HG03097 (cell line): Measurements from ENCODE around the gene SOX15.
A peak's percentile ranks its signal among the peaks of the same experiment; 100 is the strongest.
"Not testable (repeated sequence)": the region's sequence is repeated elsewhere in the genome, so short reads cannot be mapped to it uniquely, and the experiment has no call there.

Experiments used
- ATAC-seq: cut with Tn5 transposase; IDR thresholded peaks from one replicate; pipeline ENCODE4 v1.9.1; 2021; ENCODE audit not compliant: unreplicated experiment, low FRiP score

SOX15 gene

DNA sequence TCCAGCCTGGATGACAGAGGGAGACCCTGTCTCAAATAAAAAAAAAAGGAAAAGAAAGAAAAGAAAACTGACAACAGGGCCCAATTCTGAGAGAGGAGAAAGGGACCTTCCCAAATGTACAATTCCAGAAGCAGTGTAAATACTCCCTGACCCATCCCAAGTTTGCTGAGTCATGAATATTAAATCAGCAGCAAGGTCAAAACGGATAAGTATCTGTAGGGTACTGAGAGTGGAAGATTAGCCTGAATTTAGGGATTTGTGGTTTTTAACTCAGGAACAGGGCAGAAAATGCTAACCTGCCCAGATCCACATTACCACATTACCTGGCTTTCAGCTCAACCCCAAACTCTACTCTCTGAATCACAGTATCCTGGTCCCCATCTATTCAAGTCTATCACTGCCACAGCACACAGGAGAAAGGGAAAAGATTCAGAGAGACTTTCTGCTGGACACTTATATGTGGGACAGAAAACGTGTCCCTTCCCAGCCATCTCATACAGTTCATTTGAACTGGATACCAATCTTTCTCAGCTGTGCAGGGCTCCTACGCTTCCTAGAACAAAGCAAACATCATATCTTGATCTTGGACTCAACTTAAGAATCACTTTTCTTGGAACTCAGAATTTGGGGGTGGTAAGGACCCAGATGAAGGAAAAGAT, 21.9 kb upstream of the SOX15 start:
- no peak for ATAC-seq

DNA sequence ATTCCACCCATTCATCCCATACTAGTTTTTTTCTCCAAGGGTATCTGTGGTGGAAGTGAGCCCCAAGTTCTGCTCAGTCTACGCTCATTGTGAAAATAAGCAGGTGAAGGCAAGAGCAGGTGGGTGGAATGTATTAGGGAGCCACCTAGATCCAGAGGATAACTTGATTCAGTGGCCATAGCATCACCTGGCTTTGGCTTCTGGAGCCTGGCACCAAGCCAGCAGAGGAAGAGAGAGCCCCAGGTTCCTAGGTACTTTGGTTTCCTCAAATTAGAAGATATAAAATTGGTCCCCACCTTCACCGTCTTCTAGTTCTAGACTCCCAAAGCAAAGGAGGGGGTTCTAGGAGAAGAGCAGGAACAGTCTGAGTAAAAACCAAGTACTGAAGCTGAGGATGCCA, 20.7 kb upstream of the SOX15 start:
- ATAC-seq, result no peak

DNA sequence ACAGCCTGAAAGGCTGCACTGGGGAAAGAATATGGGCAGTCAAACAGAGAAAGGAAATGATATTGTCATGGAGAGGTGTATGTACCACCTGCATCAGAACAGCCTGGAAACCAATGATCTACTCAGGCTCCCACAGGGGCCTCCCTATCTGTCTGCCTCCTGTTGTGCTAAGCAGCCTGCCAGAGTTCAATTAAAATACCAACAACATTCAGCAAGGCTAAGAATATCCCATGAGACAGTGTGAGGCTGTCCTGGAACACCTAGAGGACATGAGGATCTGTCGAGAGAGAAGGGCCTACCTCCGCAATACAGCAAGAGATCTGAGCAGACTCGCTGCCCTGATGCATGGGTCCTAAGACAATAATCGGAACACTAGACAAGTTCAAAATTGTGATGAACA, 16.4 kb upstream of the SOX15 start:
- no peak for ATAC-seq

DNA sequence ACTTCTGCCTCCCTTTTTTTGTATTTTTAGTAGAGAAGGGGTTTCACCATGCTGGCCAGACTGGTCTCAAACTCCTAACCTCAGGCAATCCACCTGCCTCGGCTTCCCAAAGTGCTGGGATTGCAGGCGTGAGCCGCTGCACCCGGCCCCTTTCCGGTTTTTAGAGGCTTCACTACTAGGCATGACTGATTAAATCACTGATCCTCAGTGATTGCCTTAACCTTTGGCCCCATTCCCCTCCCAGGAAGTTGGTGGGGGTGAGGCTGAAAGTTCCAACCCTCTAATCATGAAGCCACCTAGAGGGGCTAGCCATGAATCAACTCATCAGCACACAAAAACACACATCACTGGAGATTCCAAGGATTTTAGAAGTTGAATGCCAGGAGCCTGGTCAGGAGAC, 7.7 kb upstream of the SOX15 start:
- not testable (repeated sequence) for ATAC-seq

DNA sequence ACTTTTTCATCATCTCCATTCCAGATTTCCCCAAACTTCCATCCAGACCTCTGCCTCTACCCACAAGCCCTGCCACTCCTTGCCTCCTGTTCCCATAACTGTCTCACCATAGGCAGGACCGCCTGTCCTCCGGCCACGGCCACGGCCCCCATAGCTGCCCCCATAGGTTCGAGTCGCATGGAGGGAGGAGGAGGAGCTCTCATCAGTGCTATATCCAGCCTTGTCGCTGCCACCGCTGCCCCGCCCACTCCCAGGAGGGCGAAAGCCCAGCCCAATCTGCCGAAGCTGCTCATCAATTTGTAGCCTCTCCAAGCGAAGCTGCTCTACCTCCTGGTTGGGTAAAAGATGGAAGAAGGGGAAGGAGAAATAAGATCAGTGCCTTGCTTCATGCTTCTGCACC, 3.4 kb upstream of the SOX15 start:
- ATAC-seq, result no peak

DNA sequence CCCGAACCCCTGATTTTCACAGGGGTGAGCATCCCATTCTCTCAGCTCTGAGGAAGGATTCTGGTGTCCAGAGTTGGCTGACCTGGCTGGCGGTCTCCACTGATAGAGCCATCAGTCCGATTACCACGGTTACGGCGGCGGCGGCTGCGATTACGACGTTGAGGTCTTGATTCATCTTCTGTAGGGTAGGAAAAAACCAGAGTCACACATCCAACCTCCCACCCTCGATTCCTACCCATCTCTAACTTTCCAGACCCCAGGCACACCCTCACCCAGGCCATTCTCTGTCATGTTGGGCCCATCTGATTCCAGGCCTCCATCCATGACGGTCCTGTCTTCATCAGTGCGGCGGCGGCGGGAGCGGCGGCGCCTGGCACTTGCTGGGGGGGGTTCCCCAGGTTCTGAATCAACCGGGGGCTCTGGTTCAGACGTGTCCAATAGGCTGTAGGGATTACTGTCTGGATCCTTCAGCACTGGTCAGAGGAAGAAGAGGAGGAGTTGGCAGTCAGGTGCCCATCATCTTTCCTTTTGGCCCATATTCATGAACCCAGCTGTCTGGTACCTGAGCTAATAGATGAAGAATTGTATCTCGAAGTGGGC, 2.6 kb upstream of the SOX15 start:
- no peak for ATAC-seq

DNA sequence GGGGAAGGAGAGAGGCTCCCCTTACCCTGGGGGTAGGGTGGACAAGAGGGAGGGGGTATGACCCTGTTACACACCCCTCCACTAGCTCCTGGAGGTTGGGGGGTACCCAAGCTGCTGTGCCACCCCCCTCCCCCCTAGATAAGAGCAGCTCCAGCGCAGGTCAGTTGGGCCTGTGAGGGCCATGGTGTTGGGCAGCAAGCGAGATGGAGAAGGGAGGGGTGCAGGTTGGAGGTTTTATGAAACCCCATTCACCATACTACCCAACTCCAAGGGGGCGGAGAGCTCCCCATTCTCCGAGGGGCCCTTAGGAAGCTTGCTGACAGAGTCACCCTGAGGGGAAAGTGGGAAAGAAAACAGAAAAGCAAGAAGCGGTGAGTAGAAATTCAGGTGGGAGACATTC, 1.7 kb upstream of the SOX15 start:
- ATAC-seq, result no peak

DNA sequence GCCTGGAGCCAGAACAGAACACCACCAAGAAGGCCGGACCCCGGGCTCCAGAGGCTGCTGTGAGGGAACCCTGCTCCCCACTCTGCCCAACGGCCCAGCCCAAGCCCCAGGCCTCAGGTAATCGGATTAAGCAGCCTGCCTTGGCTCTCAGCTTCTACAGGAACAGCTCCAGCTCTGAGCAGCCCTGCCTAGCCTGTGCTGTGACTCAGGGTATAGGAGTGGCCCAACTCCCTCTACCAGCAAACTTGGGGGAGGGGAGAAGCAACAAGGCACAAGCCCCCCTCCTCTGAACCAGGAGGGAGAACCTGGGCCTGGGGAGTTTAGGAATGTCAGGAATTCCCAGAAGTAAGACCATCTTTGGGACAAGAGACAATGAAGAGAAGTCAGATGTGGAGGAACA, 849 bp upstream of the SOX15 start:
- no peak for ATAC-seq

DNA sequence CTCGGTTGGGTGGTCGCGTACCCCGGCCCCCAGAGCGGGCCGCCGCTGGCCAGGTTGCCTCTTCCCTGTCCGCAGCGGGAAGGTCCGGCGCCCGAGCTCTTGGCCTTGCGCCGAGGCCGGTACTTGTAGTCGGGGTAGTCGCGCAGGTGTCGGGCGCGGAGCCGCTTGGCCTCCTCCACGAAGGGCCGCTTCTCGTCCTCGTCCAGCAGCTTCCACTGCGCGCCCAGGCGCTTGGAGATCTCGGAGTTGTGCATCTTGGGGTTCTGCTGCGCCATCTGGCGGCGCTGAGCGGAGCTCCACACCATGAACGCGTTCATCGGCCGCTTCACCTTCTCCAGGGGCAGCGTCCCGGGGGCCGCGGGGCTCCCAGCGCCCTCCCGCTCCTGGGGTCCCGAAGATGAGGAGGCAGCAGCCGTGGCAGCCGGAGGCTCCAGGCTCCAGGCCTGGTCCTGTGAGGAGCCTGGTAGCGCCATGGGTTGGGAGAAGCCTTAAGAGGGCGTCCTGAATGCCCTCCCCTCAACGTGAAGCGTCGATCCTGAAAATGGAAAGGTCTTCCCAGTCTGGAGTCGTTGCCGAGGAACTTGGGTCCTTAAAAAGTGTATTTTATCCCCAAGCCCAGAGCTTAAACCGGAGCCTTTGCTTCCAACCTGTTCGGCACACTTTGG, 558 bp downstream of the SOX15 start:
- no peak for ATAC-seq

DNA sequence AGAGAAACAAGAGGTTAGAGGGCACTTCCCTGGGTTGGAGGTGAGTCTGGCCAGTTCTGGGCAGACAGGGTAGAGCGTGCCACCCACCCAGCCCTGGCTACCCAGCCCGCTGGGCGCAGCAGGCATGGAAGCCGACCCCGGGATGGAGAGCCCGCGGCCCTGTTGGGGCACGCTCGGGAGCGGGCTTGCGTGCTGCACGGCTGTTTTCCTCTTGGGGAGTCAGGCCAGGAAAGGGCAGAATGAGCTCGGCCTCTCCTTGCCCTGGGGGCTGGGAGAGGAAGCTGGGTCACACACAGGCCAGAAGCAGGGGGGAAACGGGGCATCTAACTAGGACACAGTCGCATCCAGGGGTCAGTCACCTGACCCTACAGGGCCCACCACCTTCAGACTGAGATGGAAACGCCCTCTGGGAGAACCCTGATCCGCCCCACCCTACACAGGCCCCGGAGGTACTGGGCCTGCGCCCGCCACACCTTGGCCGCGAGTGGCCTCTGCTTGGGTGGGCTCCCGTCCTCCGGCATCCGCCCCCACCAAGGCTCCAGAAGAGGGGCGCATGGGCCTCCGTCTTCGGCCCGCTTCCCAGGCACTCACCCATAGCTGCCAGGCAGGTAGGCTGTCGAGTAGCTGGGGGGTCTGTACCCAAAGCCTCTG, 1.2 kb downstream of the SOX15 start:
- ATAC-seq, result no peak

DNA sequence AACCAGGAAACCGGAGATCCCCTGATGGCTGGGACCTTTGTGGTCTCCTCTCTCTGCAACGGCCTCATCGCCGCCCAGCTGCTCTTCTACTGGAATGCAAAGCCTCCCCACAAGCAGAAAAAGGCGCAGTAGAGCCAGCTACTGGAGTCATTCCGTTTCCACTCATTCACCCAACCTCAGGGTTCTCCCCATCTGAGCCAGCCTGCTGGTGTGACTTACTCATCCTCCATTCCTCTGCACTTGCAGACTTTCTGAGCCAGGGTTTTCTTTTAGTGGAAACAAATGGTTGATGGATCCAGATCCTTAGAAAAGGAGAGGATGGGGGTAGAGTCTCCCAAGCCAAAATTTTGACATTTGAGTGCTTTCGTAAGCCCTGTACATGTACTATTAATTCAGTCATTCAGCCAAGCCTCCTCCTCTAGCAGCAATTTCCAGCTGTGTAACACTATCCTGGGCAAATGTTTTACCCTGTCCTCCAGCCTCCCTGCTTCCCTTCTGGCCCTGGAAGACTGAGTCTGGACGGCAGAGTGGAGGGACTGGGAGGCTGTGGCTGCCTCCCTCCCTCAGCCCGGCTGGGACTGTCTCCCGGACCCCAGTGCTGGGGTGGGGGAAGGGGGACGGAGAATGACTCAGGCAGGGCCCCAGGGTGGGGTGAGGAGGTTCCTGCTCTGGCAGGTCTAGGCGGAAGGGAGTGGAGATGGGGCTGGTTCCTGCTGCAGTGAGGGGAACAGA, 2.3 kb downstream of the SOX15 start:
- no peak for ATAC-seq

DNA sequence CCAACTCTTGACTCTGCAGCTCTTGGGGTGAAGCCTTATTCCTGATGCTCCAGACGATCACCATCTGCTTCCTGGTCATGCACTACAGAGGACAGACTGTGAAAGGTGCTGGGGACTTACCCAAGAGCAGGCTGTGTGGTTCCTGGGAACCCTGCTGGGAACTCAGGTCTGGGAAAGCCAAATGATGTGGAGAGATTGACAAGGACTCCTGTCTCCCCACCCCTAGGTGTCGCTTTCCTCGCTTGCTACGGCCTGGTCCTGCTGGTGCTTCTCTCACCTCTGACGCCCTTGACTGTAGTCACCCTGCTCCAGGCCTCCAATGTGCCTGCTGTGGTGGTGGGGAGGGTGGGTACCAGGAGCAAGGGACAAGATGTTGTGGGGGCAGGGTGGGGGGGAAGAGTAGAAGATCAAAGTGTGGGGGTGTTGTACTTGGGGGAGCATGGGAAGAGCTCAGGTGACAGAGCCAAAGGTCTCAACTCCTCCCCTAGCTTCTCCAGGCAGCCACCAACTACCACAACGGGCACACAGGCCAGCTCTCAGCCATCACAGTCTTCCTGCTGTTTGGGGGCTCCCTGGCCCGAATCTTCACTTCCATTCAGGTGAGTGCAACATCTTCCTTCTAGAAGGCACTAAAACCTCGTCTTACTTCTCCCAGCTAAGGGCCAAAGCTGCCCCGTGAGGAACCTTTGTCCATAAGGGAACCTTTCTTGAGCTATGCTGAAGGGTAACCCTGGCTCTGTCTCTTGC, 3.0 kb downstream of the SOX15 start:
- no peak for ATAC-seq

DNA sequence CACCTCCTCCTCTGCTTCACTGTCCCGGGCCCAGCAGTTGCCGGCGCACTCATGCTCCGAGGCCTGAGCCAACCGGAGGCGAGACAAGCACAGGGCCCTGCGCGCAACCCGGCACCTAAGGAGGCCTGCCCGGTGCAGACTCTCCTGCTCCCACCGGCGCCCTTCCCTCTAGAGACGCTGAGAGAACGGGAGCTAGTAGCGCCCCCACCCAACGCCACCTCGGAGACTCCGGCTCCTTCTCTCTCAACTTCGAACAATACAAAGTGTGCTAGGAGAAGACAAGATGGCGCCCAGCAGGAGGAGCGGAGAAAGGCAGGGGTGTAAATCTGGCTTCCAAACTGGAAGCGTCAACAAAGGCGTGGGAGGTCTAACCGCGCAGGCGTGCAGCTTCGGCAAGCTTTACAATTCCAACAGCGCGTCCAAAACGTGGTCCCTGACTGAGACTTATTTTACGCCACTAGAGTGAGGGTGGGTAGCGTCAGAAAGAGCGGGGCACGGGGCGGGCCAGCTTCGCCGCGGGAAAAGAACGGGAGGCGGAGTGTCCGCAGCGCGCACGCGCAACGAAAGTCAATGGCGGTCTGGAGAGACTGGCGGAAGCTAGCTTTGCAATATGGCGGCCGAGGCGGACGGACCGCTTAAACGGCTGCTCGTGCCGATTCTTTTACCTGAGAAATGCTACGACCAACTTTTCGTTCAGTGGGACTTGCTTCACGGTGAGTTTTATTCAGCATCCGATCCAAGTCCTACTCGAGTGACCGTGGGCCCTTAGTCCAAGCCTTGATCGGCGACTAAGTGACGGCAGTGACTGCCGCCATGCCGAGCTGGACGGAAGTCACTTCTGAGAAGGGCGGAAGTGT, 6.4 kb downstream of the SOX15 start, which contains the start of gene MPDU1:
Gene MPDU1, plus strand, starts transcription at position 600 of the 857 bp plus-strand sequence. Its CDS starts 11 bp downstream, at position 611.
- ATAC-seq, result peak; percentile 61

DNA sequence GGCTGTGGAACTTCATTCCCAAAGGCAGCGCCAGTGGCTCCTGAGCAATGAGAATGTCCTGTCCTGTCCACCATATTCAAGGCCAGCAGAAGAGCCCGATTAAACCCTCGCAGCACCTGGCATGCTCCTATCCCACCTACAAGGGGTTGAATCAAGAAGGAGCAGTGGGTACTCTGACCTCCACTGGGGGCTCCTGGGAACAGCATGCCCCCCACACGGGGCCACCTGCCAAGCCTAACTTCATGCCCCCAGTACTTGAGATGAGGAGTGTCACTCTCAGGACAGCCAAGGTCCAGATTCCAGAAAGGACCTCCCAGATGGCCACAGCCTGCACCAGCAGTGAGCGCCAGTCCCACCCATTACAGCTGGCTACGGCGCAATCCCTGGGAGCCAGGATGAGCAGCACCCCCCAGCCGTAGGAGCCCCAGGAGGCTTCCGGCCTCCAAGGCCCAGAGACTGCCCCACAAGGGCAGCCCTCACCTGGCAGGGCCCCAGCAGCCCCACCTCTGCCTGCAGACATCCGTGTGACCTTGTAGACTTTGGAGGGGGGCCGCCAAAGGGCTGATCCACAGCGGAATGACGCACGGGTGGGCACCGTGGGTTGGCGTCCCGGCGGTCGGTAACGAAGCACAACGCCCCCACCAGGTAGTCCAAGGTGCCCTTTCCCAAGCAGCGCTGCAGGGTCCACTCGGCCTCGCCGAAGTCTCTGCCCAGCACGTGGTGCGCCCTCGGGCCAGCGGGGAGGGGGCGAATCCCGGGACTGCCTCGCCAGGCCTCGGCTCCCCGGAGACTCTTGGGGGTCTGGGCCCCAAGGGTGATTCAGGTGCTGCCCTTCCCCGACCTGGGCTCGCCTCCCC, 7.3 kb downstream of the SOX15 start:
- no peak for ATAC-seq

DNA sequence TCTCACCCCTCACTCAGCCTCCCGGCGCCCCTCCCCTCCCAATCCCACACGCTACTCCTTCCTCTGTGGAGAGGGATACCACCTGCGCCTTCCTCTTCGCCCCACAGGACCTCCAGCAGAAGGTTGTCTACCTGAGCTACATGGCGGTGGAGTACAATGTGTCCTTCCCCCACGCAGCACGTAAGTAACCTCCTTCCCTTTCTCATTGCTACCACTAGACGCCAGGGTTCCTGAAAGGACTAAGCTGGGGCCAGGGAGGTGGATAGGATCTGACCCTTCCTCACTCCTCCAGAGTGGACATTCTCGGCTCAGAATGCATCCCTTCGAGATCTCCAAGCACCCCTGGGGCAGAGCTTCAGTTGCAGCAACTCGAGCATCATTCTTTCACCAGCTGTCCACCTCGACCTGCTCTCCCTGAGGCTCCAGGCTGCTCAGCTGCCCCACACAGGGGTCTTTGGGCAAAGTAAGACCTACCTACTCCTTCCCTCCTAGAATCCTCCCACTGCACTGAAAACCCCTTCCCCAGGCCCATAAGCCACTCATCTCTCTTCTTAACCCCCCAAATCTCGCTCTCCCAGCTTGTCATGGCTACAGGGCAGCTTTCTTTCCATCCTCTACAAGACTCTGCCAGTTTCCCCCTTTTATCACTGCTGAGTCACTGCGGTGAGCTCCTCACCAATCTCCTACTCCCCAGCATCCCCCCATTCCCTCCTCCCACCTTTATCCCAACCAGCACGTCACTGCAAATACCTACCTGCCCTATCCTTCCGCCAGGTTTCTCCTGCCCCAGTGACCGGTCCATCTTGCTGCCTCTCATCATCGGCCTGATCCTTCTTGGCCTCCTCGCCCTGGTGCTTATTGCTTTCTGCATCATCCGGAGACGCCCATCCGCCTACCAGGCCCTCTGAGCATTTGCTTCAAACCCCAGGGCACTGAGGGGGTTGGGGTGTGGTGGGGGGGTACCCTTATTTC, 9.0 kb downstream of the SOX15 start:
- ATAC-seq, result no peak

DNA sequence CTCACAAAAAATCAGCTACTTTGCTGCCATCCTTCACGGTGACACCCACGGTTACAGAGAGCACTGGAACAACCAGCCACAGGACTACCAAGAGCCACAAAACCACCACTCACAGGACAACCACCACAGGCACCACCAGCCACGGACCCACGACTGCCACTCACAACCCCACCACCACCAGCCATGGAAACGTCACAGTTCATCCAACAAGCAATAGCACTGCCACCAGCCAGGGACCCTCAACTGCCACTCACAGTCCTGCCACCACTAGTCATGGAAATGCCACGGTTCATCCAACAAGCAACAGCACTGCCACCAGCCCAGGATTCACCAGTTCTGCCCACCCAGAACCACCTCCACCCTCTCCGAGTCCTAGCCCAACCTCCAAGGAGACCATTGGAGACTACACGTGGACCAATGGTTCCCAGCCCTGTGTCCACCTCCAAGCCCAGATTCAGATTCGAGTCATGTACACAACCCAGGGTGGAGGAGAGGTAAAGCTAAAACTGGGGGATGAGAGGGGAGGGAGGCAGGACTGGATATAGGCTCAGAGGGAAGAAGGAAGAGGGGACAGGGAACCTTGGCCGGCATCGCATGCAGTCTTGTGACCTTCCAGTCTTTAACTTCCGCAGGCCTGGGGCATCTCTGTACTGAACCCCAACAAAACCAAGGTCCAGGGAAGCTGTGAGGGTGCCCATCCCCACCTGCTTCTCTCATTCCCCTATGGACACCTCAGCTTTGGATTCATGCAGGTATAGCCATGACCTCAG, 9.9 kb downstream of the SOX15 start:
- ATAC-seq, result no peak
